Measurements from ENCODE around the gene SMYD3.

Gene SMYD3

DNA sequence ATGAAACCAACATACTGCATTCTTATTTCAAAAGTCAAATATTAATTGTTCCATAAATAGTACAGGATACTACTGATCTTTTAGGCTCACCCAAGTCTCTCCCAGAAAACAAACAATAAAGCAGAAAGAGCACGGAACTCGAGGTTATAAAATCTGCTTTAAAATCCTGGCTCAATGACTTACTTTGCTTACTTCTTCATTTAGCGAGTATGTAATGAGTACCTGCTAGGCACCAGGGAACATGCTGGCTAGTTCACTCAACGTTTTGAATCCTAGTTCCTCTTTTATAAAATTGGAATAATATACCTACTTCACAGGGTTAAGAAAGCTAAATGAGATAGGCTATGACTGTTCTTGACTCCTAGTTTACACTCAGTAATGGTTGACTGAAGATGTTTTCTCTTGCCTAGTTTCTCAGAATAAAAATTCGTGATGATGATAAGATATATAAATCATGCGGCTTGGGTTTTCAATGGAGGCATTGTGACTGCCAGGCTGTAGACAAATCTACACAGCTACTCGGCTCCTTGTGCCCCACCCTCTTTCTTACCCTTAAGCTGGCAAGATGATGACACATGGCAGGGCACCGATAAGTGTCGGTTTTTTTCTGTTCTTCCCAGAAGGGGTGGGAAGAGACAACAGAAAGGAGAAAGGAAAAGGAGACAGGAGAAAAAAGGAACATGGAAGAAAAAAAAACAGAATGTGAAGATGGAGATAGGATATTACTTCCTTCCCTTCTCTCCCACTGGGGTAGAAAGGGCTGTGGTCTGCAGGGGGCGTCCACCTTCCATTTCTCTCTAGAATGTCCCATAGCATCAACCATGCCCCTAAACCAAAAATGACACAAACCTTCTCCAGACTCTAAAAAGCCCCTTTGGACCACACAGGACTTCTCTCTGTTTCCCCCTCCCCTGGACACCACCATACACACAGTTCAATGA lies 507.1 kb downstream of the SMYD3 start:
- no peak overlapping the region for H3K27ac Mint-ChIP-seq
- no peaks in the 10 kb centered on the region for H3K9me3 Mint-ChIP-seq
- CTCF ChIA-PET = no interaction called here

DNA sequence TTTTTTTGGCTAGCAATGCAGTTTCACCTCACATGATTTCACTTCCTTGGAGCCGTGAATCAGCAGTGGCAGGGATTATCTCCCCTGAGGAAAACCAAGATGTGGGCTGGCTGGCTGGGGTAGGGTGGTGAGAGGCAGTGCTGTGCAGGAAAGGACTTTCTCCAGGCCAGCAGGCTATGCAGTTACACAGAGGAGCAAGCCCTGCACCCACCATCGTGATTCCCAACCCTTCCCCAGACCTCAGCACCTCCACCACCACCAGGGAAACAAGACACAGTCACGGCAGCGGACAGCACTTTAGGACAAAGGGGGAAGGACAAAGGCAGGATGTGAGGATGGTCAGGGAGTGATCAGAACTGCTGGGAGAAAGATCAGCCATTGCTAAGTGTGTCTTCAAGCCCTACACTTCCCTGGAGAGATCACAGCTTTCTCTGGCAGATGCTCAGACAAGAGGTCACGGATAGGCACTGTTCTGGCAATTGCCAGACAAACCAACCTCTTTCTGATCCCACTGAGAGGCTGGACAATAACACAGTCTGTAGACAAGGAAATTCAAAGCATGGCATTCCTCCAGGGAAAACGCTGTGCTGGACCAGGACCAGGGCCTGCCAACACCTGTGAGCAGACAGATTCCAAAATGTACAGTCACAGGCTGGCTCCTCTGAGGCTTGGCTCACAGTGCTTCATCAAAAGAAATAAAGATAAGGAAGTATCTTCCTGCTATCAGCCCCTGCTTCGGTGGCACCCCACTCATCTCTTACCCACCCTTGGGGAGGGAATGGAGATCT lies 509.4 kb downstream of the SMYD3 start:
- Mint-ChIP-seq H3K27ac (no peak overlapping the region), H3K9me3 (no peaks in the 10 kb centered on the region), H3K27me3 (no peaks in the 10 kb centered on the region), H3K36me3 (no peaks in the 10 kb centered on the region), H3K4me1 (no peaks in the 10 kb centered on the region), H3K4me3 (no peak overlapping the region)
- DNase-seq = no peak
- CTCF ChIA-PET = no interaction called here

More for the DNA sequence above, 507.1 kb downstream of the SMYD3 start:
- H3K4me1 Mint-ChIP-seq = no peaks in the 10 kb centered on the region
- no peak for DNase-seq
- H3K36me3 Mint-ChIP-seq = no peaks in the 10 kb centered on the region
- H3K4me3 Mint-ChIP-seq = no peak overlapping the region
- no peaks in the 10 kb centered on the region for H3K27me3 Mint-ChIP-seq

DNA sequence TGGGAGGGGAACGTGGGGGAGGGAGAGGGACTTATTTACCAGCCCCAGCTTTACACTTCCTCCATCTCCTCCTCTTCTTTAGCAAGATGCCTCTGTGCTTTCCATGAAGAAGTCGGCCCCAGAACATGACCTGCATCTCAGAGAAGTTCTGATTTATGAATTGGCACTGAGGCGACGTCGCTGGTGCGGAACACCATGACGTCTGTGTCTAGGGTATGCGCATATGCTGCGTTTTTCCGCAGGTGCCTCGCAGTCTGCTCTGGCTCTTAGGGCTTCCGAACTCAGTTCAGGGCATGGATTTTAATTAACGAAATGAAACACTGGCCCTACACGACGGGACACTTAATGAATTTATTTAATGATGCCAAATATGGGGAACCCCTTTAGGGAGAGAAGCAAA lies 510.3 kb downstream of the SMYD3 start:
- Mint-ChIP-seq H3K9me3 (no peaks in the 10 kb centered on the region), H3K4me3 (no peak overlapping the region), H3K4me1 (no peaks in the 10 kb centered on the region), H3K27ac (no peak overlapping the region), H3K36me3 (no peaks in the 10 kb centered on the region), H3K27me3 (no peaks in the 10 kb centered on the region)
- no peak for DNase-seq
- CTCF ChIA-PET = interaction anchor here (1.4 kb wide), 1 partner anchor 108 kb away, joined by 3 read pairs; no protein-coding TSS in a partner anchor

DNA sequence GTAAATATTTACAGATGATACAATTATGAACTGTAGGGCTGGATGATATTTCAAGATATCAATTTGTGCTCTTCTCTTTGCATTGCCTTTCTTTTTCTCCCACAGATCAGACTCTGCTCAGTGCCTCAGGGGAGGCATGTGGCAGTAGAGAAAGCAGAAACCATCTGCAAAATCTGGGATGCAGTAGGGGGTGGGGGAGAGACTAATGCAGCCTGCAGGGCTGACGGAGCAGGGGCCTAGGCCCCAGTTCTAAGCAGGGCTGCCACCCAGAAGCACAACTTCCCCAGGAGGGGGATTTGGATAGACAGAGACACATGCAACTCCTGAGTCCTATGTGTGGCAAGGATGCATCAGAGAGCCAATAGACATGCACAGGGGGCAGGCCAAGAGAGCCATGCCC lies 511.6 kb downstream of the SMYD3 start:
- Mint-ChIP-seq H3K9me3 (no peaks in the 10 kb centered on the region), H3K4me1 (no peaks in the 10 kb centered on the region), H3K4me3 (no peak overlapping the region), H3K36me3 (no peaks in the 10 kb centered on the region), H3K27ac (no peak overlapping the region), H3K27me3 (no peaks in the 10 kb centered on the region)
- DNase-seq = no peak
- CTCF ChIA-PET = interaction anchor here (1.4 kb wide), 1 partner anchor 107 kb away, joined by 3 read pairs; no protein-coding TSS in a partner anchor

DNA sequence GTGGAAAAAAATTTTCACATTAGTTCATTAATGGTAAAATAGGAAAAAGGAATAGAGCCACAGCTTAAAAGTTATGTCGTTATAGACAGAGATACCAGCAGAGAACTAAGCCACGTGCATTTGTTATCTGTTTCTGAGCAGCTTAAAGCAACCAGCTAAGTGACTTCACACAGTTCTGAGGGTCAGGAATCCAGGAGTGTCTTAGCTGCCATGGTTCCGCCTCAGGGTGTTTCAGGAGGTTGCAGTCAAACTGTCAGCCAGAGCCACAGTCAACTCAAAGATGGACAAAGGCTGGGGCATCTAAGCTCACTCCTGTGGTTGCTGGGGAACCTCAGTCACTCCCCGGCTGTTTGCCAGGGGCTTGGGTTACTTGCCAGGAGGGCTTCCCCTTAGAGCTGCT lies 515.8 kb downstream of the SMYD3 start:
- H3K9me3 Mint-ChIP-seq = no peaks in the 10 kb centered on the region
- H3K27me3 Mint-ChIP-seq = no peaks in the 10 kb centered on the region
- no peak overlapping the region for H3K4me3 Mint-ChIP-seq
- no peaks in the 10 kb centered on the region for H3K36me3 Mint-ChIP-seq
- H3K4me1 Mint-ChIP-seq = no peaks in the 10 kb centered on the region
- CTCF ChIA-PET = no interaction called here
- no peak for DNase-seq
- no peak overlapping the region for H3K27ac Mint-ChIP-seq

DNA sequence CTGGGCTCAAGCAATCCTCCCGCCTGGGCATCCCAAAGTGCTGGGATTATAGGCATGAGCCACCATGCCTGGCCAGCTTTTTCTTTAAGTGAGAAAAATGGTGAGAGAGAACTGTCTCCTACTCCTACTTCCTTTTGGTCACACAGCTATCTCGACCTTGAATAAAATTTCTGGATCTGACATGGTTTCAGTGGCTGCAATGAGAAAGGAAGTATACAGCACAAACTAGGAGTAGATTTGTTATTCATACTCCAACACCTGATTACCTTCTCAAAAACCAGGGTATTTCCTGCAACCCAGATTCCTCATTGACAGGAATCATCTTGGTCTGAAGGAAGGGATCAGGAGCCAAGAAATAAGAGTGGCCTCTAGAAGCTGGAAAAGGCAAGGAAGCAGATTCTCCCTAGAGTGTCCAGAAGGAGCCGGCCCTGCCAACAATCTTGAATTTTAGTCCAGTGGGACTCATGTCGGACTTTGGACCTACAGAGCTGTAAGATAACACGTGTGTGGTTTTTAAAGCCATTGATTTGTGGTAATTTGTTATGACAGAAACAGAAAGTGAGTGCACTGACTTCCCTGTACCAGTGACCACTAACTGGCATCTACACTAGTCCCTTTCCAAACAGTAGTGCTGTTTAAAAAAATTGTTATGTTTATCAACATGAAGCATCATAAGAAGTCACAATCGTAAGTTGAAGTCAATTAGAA lies 516.6 kb downstream of the SMYD3 start:
- CTCF ChIA-PET = no interaction called here
- H3K27ac Mint-ChIP-seq = no peak overlapping the region
- H3K4me1 Mint-ChIP-seq = no peaks in the 10 kb centered on the region
- no peaks in the 10 kb centered on the region for H3K36me3 Mint-ChIP-seq
- H3K4me3 Mint-ChIP-seq = no peak overlapping the region
- no peak for DNase-seq
- H3K9me3 Mint-ChIP-seq = no peaks in the 10 kb centered on the region
- H3K27me3 Mint-ChIP-seq = no peaks in the 10 kb centered on the region

DNA sequence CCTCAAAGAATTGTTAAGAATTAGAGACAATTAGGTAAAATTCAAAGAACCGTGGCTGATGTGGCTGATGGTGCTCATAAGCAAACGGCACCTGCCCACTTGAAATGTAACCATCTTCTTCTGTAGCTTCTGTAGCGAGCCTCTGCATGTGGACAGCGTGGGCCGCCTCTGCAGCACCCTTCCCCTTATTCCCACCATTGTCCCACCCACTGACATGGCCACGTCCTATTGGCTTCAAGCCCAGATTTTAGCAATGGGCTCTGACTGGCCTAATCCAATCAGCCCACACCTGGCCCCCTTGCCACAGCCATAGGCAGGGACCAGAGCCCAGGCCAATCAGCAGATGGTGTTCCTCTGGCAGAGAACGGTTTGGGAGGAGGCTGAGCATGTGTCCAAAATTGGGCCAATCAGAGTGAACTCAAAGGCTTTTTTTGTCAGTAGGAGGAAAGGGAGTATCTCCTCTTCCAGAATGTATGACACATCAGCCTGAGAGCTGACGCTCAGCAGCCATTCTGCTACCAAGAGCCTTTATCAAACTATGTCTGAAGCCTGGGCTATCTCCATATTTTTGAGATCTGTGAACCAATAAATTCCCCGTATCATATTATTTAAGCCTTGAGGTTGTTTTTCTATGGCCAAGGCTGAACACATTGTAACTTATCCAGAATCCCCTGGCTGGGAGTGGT lies 518.5 kb downstream of the SMYD3 start:
- no peaks in the 10 kb centered on the region for H3K27me3 Mint-ChIP-seq
- H3K36me3 Mint-ChIP-seq = no peaks in the 10 kb centered on the region
- DNase-seq = no peak
- H3K9me3 Mint-ChIP-seq = no peaks in the 10 kb centered on the region
- H3K27ac Mint-ChIP-seq = no peak overlapping the region
- CTCF ChIA-PET = no interaction called here
- no peaks in the 10 kb centered on the region for H3K4me1 Mint-ChIP-seq
- no peak overlapping the region for H3K4me3 Mint-ChIP-seq

DNA sequence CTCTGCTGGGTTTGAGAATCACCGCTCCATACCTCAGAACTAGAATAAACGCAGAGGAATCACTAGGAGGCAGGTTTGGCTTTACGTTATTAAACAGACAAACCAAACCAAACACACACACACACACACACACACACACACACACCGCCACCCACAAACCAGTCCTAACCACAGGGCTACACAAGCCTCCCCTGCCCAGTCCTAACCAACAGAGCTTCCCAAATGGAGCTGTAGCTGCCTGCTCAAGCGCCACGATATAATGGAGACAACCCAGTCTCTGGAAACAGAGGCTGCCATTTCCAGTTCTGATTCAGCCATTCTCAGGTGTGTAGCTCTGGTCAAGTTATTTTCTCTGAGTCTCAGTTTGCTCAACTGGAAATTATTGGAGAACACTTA lies 519.1 kb downstream of the SMYD3 start:
- Mint-ChIP-seq H3K9me3 (no peaks in the 10 kb centered on the region), H3K36me3 (no peaks in the 10 kb centered on the region), H3K27me3 (no peaks in the 10 kb centered on the region), H3K27ac (no peak overlapping the region), H3K4me1 (no peaks in the 10 kb centered on the region), H3K4me3 (no peak overlapping the region)
- CTCF ChIA-PET = no interaction called here
- no peak for DNase-seq

DNA sequence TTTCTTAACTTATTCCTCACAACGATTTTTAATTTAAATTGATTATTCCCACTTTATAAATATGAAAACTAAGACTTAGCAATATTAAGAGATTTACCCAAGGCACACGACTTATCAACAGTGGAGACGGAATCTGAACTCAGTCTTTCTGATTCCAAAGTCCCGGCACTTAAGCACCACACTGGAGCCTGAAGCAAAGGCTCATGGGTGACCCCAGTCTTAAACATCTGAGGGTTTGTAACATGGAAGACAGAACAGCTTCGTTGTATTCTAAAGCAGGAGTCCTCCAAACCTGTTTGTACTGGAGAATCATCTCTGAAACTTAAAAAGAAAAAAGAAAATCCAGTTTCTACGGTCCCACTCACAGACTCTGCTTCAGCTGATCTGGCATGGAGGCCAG lies 519.5 kb downstream of the SMYD3 start:
- Mint-ChIP-seq H3K36me3 (no peaks in the 10 kb centered on the region), H3K9me3 (no peaks in the 10 kb centered on the region), H3K27ac (no peak overlapping the region), H3K4me1 (no peaks in the 10 kb centered on the region), H3K27me3 (no peaks in the 10 kb centered on the region), H3K4me3 (no peak overlapping the region)
- CTCF ChIA-PET = no interaction called here
- no peak for DNase-seq

DNA sequence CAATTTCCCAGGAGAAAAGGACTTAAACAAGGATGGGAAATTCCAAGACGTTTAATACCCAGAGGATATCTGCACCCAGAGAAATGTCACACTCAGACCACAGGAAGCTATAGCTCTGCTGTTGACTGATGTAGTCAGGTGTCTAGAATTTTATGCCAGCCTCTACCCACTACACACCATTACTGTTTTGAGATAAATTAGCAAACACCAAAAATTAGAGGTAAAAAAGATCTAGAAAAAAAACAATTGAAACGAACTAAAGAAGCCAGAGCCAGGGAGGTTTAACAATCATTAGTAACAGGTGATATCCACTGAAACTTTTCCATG lies 519.9 kb downstream of the SMYD3 start:
- no peak for DNase-seq
- no peaks in the 10 kb centered on the region for H3K9me3 Mint-ChIP-seq
- no peaks in the 10 kb centered on the region for H3K36me3 Mint-ChIP-seq
- H3K4me1 Mint-ChIP-seq = no peaks in the 10 kb centered on the region
- H3K27ac Mint-ChIP-seq = no peak overlapping the region
- H3K4me3 Mint-ChIP-seq = no peak overlapping the region
- CTCF ChIA-PET = no interaction called here
- H3K27me3 Mint-ChIP-seq = no peaks in the 10 kb centered on the region

DNA sequence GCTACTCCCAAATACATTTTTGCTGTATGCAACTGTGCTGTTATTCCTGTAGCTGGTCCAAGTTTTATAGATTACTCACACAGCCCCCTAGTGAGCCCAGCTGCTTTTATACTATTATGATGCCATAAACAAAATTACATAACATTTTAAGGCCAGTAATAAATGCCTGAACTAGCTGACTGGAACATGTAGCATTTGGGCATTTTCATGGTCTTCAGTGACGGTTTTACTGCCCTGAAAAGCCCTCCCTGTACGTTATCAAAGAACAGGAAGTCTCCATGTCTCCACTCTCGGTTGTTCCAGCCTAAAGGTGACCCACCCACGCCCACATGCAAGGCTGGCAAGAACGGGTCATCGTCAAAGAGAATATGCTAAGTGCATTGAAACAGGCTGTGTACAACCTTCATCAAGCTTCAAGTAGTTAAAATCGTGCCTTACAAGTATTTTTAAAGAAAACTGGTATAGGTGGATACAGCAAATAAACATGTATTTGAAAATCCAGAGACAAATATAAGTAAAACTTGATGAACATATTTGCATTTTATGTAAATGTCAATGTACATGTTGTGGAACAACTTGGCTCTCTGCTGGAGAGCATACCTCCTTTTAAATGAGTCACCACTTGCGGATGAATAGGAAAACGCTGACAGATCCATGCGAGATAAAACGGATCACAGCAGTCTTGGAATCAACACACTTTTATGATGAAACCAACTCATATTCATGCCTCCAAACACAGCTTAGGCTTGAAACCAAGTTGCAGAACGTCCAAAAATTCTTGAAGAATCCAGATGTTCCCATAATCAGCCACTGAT lies 520.5 kb downstream of the SMYD3 start:
- no peaks in the 10 kb centered on the region for H3K4me1 Mint-ChIP-seq
- no peak for DNase-seq
- CTCF ChIA-PET = no interaction called here
- no peaks in the 10 kb centered on the region for H3K27me3 Mint-ChIP-seq
- H3K36me3 Mint-ChIP-seq = no peaks in the 10 kb centered on the region
- no peak overlapping the region for H3K27ac Mint-ChIP-seq
- H3K4me3 Mint-ChIP-seq = no peak overlapping the region
- no peaks in the 10 kb centered on the region for H3K9me3 Mint-ChIP-seq

DNA sequence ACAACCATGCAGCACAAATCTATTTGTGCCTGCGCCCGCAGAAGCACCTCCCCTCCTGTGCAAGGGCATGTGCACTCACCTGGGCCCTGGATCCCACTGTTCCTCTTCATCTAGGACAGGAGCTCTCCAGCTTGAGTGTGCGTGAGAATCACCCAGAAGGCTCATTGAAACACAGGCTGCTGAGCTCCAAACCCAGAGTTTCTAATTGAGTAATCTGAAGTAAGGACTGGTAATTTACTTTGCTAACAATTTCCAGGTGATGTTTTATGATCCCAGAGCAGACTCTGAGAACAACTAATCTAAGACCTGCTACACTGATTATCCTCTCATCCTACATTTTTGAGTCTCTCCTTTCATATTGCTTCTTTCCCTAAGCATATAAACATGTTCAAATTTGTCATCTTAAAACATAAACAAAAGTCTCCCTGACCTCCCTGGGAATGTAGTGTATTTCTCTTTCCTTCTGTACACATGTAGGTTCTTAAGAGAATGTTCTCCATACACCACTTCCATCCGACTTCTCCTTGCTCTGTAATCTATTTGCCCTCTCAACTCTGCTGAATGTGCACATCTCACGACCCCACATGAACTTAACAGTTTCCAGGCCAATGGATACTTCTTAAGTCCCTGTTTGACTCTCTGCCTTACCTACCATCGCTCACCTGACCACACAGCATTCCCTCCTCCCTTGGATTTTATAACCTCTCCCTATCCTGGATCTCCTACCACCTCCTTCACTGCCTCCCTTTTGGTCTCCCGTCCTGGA lies 522.5 kb downstream of the SMYD3 start:
- no peak for DNase-seq
- Mint-ChIP-seq H3K27me3 (no peaks in the 10 kb centered on the region), H3K27ac (no peak overlapping the region), H3K36me3 (no peaks in the 10 kb centered on the region), H3K9me3 (no peaks in the 10 kb centered on the region), H3K4me3 (no peak overlapping the region), H3K4me1 (no peaks in the 10 kb centered on the region)
- CTCF ChIA-PET = no interaction called here

DNA sequence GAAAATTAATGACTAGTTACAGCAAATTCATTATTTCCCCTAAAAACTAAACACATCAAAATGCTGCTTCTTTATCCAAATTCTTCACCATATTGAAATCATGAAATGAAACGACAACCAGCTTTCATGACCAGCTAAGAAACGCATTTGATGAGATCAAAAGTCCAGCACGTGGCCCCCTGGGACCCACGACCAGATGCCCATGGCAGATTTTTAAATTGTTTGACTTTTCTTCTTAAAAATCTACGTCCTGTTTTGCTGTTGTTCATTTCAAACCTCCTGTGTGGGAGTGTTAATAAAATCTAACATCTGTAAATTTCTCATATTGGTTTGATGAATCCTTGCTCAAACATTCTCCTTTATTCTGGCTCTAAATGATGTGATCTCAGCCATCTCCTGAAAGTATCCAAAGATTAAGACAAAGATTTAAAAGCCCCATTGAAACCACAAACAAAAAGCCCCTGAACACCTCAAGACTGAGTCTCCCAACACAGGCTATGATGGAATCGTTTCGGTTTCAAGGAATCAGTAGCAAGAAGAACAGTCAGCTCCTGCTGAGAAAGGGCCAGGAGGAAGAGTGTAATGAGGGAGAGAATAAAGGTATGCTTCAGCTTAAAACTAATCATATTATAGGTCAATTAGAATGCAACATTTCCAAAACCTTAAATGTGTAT lies 523.6 kb downstream of the SMYD3 start:
- Mint-ChIP-seq H3K9me3 (no peaks in the 10 kb centered on the region), H3K36me3 (no peaks in the 10 kb centered on the region), H3K27me3 (no peaks in the 10 kb centered on the region), H3K27ac (no peak overlapping the region), H3K4me3 (no peak overlapping the region), H3K4me1 (no peaks in the 10 kb centered on the region)
- DNase-seq = no peak
- CTCF ChIA-PET = no interaction called here

Measured in activated naive CD4-positive, alpha-beta T cell treated with anti-CD3 and anti-CD28 coated beads, Interleukin-2, amount 10 ng/mL, durations not matched to agents 7 days and 5 days (primary cell).